Measurements from ENCODE around the gene MSRB3. TPM values are rescaled to one million over a fixed set of nuclear protein-coding genes. Genes with fewer than 3 reads are reported as not detected.

The MSRB3 gene
- total and polyA plus RNA-seq, 2 of the 4 experiments (the other 2 are of a cell fraction), result 31.7 to 35.7 TPM

GRCh38 chr12:65430571-65431306 is 152.3 kb downstream of the MSRB3 start:
- peak overlapping the region; percentile 82; the same call in 1 of the 2 replicates for H3K4me2 ChIP-seq (ENCODE audit: low read depth, low read length)
- WGBS, 2 experiments (ENCODE audit: extremely low coverage in 2 of 2, insufficient read length in 1 of 2), result 80% methylated on average over 1 of the region's 3 CpGs; no CpG with 5 or more reads in 1 of the 2 experiments
- peak overlapping the region; percentile 94 for H2BK5ac ChIP-seq (ENCODE audit: low read depth, low read length, poor library complexity, severe bottlenecking)
- intact Hi-C loops (cut with micrococcal nuclease) (loop anchor here (5.0 kb wide), 1 partner anchor 103 kb away; no protein-coding TSS in a partner anchor), dilution Hi-C loops (cut with HindIII; ENCODE audit: low sequenced_read_pairs, unreplicated experiment) (no loop called here), in situ Hi-C loops (cut with MboI; ENCODE audit: low sequenced_read_pairs) (no loop called here)
- peak overlapping the region; percentile 68; the same call in 1 of the 2 replicates for H3K4ac ChIP-seq (ENCODE audit: low read depth, low read length)
- H3K36me3 ChIP-seq (ENCODE audit: control insufficient read depth, insufficient read depth, low read length), result no peaks in the 10 kb centered on the region; the same call in 1 of the 2 replicates
- peak overlapping the region; percentile 37; the same call in 1 of the 2 replicates for H3K27ac ChIP-seq (ENCODE audit: insufficient read depth, low read length)
- TF ChIP-seq CHD1 (IDR thresholded peaks at IDR 0.05; ENCODE audit: low read depth, low read length) (no peak), FOS (IDR thresholded peaks at IDR 0.05; ENCODE audit: low read depth, low read length) (peak; percentile 45; the same call in 1 of the 2 replicates), RCOR1 (IDR thresholded peaks at IDR 0.05; ENCODE audit: insufficient replicate concordance, low read length) (no peak), RFX5 (IDR thresholded peaks at IDR 0.05; ENCODE audit: low read depth, low read length) (no peak), MAFK (IDR thresholded peaks at IDR 0.05; ENCODE audit: low read depth, low read length) (no peak), CEBPB (IDR thresholded peaks at IDR 0.05; ENCODE audit: low read depth, low read length) (no peak), POLR2A (IDR thresholded peaks at IDR 0.05; ENCODE audit: low read depth, low read length) (no peak), MAZ (IDR thresholded peaks at IDR 0.05; ENCODE audit: borderline replicate concordance, low read depth, low read length) (no peak)
- H3K4me1 ChIP-seq (ENCODE audit: control insufficient read depth, insufficient read depth, low read length), result peaks cover 15% of the 10 kb centered on the region
- H3K18ac ChIP-seq (ENCODE audit: low read depth, low read length), result peak overlapping the region; percentile 92
- ATAC-seq (ENCODE audit: low read depth), result peak; percentile 47
- peak overlapping the region; percentile 74; the same call in 1 of the 2 replicates for H3K23ac ChIP-seq (ENCODE audit: low read depth, low read length)
- H3K9me1 ChIP-seq (ENCODE audit: insufficient read depth, low read length), result peaks cover 8% of the 10 kb centered on the region
- H2AK9ac ChIP-seq (replicated peaks; ENCODE audit: low read depth, low read length, poor library complexity), result no peak overlapping the region
- peak overlapping the region; percentile 59; the same call in 2 of the 3 replicates for H2BK15ac ChIP-seq (ENCODE audit: low read depth, low read length)
- no peak overlapping the region for H2AK5ac ChIP-seq (ENCODE audit: low read depth, low read length)
- DNase-seq, result peak; percentile 63
- H2AFZ ChIP-seq (replicated peaks; ENCODE audit: low read length, poor library complexity), result no peak overlapping the region
- peak overlapping the region; percentile 77; the same call in 1 of the 2 replicates for H4K5ac ChIP-seq (ENCODE audit: low read depth, low read length)
- no peaks in the 10 kb centered on the region for H3K27me3 ChIP-seq (ENCODE audit: control insufficient read depth, insufficient read depth, low read length)
- peaks cover 31 to 39% of the 10 kb centered on the region in 2 experiments for H3K79me1 ChIP-seq (ENCODE audit: low read depth in 1 of 2, low read length in 2 of 2)
- H2BK20ac ChIP-seq (ENCODE audit: low read depth, low read length), result peak overlapping the region; percentile 75; the same call in 1 of the 2 replicates
- peak overlapping the region; percentile 75 for H3K56ac ChIP-seq (ENCODE audit: extremely low read depth, insufficient read depth, low read length)
- no peak overlapping the region for H3K4me3 ChIP-seq (ENCODE audit: insufficient read depth, low read depth, low read length)
- ChIA-PET POLR2A (ENCODE audit: unreplicated experiment) (no interaction called here), CTCF (interaction anchor here (0.7 kb wide), 1 partner anchor 119 kb away, joined by 3 read pairs; no protein-coding TSS in a partner anchor)
- peak overlapping the region; percentile 85 for H2BK120ac ChIP-seq (ENCODE audit: low read depth, low read length)
- peak overlapping the region; percentile 77 to 92; a peak in 3 of 4 replicates for H4K8ac ChIP-seq (ENCODE audit: low read depth in 2 of 2, low read length in 2 of 2)
- H3K9me3 ChIP-seq (ENCODE audit: control insufficient read depth, insufficient read depth, low read length), result peaks cover 2% of the 10 kb centered on the region; the same call in 1 of the 2 replicates
- H4K20me1 ChIP-seq (ENCODE audit: insufficient read depth, low read length), result no peaks in the 10 kb centered on the region
- H3K14ac ChIP-seq (replicated peaks; ENCODE audit: low read depth, low read length), result no peak overlapping the region
- 0 out of 2 replicates have a peak overlapping the region, but pooled peaks have one; percentile 53 for H4K91ac ChIP-seq (ENCODE audit: insufficient read depth, low read depth, low read length)
- H3K9ac ChIP-seq (ENCODE audit: low read depth, low read length), result no peak overlapping the region
- no TSS peak for BruUV-seq (replicated peaks)

All from IMR-90 (cell line).